Testis (tissue), 2 donors: ENCODE data around the gene CHD5.

Experiments
- POLR2A ChIP-seq: fragments of 450-650 bp; IDR thresholded peaks from one replicate; pipeline ENCODE4 v1.6.1; 2017; ENCODE audit warnings: antibody characterized with exemption, mild to moderate bottlenecking, moderate library complexity
- TF ChIP-seq, protein P1 (sequence below), 3 experiments: fragments of 450-650 bp in 2 of 3; fragments of 200-600 bp in 1 of 3; sonication (generic) in 1 of 3; IDR thresholded peaks; one replicate each; pipeline ENCODE4 v1.5.1; 2016 to 2019; ENCODE audit warnings: antibody characterized with exemption in 3 of 3, mild to moderate bottlenecking in 2 of 3, moderate library complexity in 1 of 3

DNA sequence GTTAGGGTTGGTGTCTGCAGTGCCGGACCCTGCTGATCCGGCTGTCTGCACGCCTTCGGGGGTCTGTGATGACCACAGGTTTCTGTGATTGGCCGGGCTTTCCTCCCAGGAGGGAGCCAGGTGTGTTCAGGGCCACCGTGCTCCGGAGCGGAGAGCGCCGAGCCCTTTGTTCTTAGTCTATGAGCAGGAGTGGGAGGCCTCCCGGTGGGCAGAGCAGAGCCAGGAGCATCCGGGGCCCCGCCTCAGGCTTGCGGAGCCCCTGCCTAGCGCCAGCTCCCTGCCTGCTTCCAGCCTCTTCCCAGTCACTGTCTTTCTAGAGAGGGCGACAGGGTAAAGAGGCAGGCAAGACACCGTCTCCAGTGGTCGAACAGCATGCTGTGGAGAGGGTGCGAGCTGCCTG lies 102.6 kb downstream of the CHD5 start:
- TF ChIP-seq, protein P1, sequence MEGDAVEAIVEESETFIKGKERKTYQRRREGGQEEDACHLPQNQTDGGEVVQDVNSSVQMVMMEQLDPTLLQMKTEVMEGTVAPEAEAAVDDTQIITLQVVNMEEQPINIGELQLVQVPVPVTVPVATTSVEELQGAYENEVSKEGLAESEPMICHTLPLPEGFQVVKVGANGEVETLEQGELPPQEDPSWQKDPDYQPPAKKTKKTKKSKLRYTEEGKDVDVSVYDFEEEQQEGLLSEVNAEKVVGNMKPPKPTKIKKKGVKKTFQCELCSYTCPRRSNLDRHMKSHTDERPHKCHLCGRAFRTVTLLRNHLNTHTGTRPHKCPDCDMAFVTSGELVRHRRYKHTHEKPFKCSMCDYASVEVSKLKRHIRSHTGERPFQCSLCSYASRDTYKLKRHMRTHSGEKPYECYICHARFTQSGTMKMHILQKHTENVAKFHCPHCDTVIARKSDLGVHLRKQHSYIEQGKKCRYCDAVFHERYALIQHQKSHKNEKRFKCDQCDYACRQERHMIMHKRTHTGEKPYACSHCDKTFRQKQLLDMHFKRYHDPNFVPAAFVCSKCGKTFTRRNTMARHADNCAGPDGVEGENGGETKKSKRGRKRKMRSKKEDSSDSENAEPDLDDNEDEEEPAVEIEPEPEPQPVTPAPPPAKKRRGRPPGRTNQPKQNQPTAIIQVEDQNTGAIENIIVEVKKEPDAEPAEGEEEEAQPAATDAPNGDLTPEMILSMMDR (IDR thresholded peaks at IDR 0.05): no peak
- no peak for TF ChIP-seq POLR2A
